ENCODE data around the gene PCID2.

The PCID2 gene

GRCh38 chr13:113153810-113154748, 54.4 kb downstream of the PCID2 start:
- H3K27ac ChIP-seq = peak overlapping the region; percentile 71
- TF ChIP-seq CTCF (conservative IDR thresholded peaks at IDR 0.05) (no peak), ZFX (IDR thresholded peaks at IDR 0.05) (no peak)

- TF ChIP-seq ZFX (IDR thresholded peaks at IDR 0.05) (no peak), CTCF (conservative IDR thresholded peaks at IDR 0.05) (no peak)
- peak overlapping the region; percentile 71 for H3K27ac ChIP-seq
Measured at GRCh38 chr13:113152984-113153809, 55.3 kb downstream of the PCID2 start.

DNA sequence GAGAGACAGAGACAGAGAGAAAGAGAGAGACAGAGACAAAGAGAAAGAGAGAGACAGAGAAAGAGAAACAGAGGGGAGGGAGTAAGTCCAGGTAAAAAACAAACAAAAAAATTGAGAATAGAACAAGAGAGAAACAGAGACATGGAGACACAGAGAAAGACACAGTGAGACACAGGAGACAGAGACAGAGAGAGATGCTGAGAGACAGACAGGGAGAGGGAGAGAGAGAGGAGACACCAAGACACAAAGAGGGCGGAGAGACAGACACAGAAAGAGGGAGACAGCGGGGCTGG, 55.8 kb downstream of the PCID2 start:
- no peak for TF ChIP-seq ZFX (IDR thresholded peaks at IDR 0.05)
- no peak for TF ChIP-seq CTCF (conservative IDR thresholded peaks at IDR 0.05)
- H3K27ac ChIP-seq = peak overlapping the region; percentile 71; the same call in 1 of the 2 replicates

DNA sequence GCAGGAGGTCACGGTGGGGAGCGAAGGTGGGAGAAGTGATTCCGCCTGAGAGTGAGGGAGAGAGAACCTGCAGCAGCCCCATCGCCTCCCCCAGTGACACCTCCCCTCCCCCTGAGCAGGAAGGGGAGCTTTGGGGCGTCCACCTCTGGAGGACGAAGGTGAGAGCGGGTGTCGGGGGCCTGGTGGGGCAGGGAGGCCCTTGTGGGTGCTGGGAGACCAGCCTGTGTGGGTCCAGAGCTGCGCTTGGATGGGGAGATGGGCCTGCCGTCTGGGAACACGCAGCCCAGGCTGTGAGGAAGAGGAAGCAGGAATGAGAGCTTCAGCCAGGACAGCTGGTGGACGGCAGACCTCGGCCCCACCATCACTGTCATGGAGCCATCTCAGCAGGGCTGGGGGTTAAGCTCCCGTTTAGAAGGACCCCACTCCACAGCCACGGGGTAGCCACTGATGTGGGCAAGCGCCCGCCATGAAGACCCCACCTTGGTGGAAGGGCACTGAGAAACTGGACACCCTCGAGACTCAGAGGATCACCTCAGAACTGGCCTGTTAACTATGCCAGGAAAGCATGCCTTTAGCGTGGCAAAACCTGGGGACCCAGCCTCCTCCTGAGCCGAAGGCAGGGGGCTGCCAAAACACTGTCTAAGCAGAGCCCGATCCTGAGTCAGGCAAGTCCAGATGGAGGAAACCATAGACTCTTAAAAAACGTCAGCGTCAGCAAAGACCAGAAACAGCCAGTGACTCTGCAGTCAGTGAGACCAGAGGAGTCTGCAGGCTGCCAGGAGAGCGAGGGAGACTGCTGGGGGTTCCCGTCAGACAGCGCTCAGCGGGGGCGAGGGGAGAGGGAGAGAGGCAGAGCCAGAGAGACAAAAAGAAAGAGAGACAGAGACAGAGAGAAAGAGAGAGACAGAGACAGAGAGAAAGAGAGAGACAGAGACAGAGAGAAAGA, 56.5 kb downstream of the PCID2 start:
- H3K27ac ChIP-seq = no peak overlapping the region; the same call in 1 of the 2 replicates
- TF ChIP-seq CTCF (conservative IDR thresholded peaks at IDR 0.05) (no peak), ZFX (IDR thresholded peaks at IDR 0.05) (no peak)

DNA sequence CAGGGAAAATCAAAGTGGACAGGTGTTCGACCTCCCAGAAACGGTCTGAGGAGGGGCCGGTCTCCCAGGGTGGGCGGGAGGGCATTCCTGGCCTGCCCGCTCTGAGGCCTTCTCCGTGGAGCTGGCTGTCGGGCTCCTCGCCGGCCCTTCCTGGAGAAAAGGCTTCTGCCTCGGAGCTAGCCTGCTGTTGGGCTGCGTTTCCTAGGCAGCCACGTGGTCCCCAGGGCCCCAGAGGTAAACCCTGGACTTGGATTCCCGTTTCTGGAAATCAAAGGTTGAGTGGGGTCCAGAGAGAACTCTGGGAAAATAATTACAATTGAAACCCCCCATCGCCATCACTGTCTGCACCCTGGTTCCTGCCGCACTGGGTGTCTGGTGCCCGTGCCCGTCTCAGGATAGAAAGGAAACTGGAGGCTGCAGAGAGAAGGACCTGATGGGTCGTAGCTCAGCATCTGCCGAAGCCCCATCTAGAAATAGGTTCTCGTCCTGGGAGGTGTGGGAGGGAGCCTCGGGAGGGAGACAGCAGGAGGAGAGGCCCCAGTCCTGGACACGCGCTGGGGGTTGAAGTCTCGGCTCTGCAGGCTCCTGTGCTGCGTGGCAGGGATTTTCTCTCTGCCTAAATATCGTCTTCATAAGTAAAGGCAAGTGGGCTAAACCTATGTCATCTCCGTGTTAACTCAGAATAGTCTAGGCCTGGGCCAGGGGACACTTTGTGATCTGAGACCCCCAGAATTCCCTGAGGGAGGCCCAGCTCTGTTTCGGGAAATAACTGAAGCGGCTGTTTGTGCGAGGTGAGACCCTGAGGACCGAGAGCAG, 57.7 kb downstream of the PCID2 start:
- no peak overlapping the region for H3K27ac ChIP-seq
- TF ChIP-seq CTCF (conservative IDR thresholded peaks at IDR 0.05) = no peak
- TF ChIP-seq ZFX (IDR thresholded peaks at IDR 0.05) = no peak

GRCh38 chr13:113149711-113150549, 58.5 kb downstream of the PCID2 start:
- no peak for TF ChIP-seq ZFX (IDR thresholded peaks at IDR 0.05)
- no peak for TF ChIP-seq CTCF (conservative IDR thresholded peaks at IDR 0.05)
- H3K27ac ChIP-seq = no peak overlapping the region
